Left kidney (tissue), 2 donors: Measurements from ENCODE around the gene VWA5B1. TPM values are rescaled to one million over a fixed set of nuclear protein-coding genes. Genes with fewer than 3 reads are reported as not detected.

Experiments used
- DNase-seq: peaks from one replicate; pipeline ENCODE4 v3.0.0-alpha.2; 2013
- polyA plus RNA-seq: library from polyadenylated mRNA; unstranded; fragments of 120-200 nt; gene quantifications from one replicate; pipeline ENCODE4 v1.2.1, GENCODE V29; 2013; ENCODE audit not compliant: insufficient read length

Gene VWA5B1
- polyA plus RNA-seq, 1 donor, result 2.5 TPM

- DNase-seq, result no peak
Measured at GRCh38 chr1:20367626-20368025, 77.0 kb downstream of the VWA5B1 start.

- DNase-seq, result no peak
Measured at GRCh38 chr1:20368866-20369470, 78.3 kb downstream of the VWA5B1 start.

- DNase-seq, result no peak
Measured at GRCh38 chr1:20370698-20371097, 80.0 kb downstream of the VWA5B1 start.

GRCh38 chr1:20371411-20371810 is 80.7 kb downstream of the VWA5B1 start:
- DNase-seq, result peak; percentile 54

- no peak for DNase-seq
Measured at GRCh38 chr1:20371883-20372282, 81.2 kb downstream of the VWA5B1 start.

GRCh38 chr1:20372676-20373075 is 82.0 kb downstream of the VWA5B1 start:
- DNase-seq, result no peak

- no peak for DNase-seq
Measured at GRCh38 chr1:20373286-20373685, 82.6 kb downstream of the VWA5B1 start.

- DNase-seq, result no peak
Measured at GRCh38 chr1:20373764-20374163, 83.1 kb downstream of the VWA5B1 start.

- DNase-seq, result no peak
Measured at GRCh38 chr1:20375563-20375962, 84.9 kb downstream of the VWA5B1 start.

- no peak for DNase-seq
Measured at GRCh38 chr1:20376171-20376570, 85.5 kb downstream of the VWA5B1 start.

GRCh38 chr1:20376880-20377494 is 86.3 kb downstream of the VWA5B1 start:
- DNase-seq, result no peak

- no peak for DNase-seq
Measured at GRCh38 chr1:20377516-20378270, 87.0 kb downstream of the VWA5B1 start.

GRCh38 chr1:20379075-20379474 is 88.4 kb downstream of the VWA5B1 start:
- DNase-seq, result no peak

- no peak for DNase-seq
Measured at GRCh38 chr1:20380175-20380574, 89.5 kb downstream of the VWA5B1 start.

GRCh38 chr1:20380616-20381035 is 90.0 kb downstream of the VWA5B1 start:
- DNase-seq, result no peak

GRCh38 chr1:20381045-20381641 is 90.5 kb downstream of the VWA5B1 start:
- DNase-seq, result no peak

GRCh38 chr1:20381961-20382360 is 91.3 kb downstream of the VWA5B1 start:
- no peak for DNase-seq

- DNase-seq, result no peak
Measured at GRCh38 chr1:20382711-20383110, 92.0 kb downstream of the VWA5B1 start.

- DNase-seq, result no peak
Measured at GRCh38 chr1:20383631-20384030, 93.0 kb downstream of the VWA5B1 start.

GRCh38 chr1:20385630-20386029 is 95.0 kb downstream of the VWA5B1 start:
- no peak for DNase-seq

GRCh38 chr1:20386323-20387081 is 95.8 kb downstream of the VWA5B1 start:
- no peak for DNase-seq

- no peak for DNase-seq
Measured at GRCh38 chr1:20389571-20389970, 98.9 kb downstream of the VWA5B1 start.
